Panc1 (cell line): ENCODE results near the gene HTRA2. TPM values are rescaled to one million over a fixed set of nuclear protein-coding genes. Genes with fewer than 3 reads are reported as not detected.

Experiments
- ATAC-seq: fragments of 200-7000 bp; cut with Tn5 transposase; 2 replicates; pipeline ENCODE4 v1.9.1; 2020; ENCODE audit warnings: mild to moderate bottlenecking, moderate library complexity
- BruUV-seq: library from RNA; stranded (reverse); fragments of 400-500 nt; replicated peaks from 2 replicates; lab custom pipeline; 2021; lab: Mats Ljungman, UMichigan
- CTCF ChIA-PET: fragments of 300-600 bp; sonication (Branson Sonifier 250); formaldehyde crosslinking; loops from one replicate; lab custom pipeline; 2022; ENCODE audit warnings: antibody characterized with exemption; lab: Charles Lee
- POLR2A ChIA-PET: fragments of 300-600 bp; sonication (Branson Sonifier 250); formaldehyde crosslinking; loops from one replicate; lab custom pipeline; 2022; ENCODE audit warnings: antibody characterized with exemption; lab: Charles Lee
- DNase-seq: peaks from one replicate; pipeline ENCODE4 v3.0.0-alpha.2; 2010; ENCODE audit warnings: low read depth, low spot score
- H3K27ac ChIP-seq: 2 replicates; pipeline ENCODE4 v1.5.1; 2011; ENCODE audit warnings: mild to moderate bottlenecking, low read length, inconsistent platforms
- H3K27me3 ChIP-seq: fragments of 200-500 bp; sonication (Bioruptor generic); 2 replicates; pipeline ENCODE4 v1.6.0; 2014; ENCODE audit warnings: low read length, inconsistent platforms; ENCODE audit not compliant: control insufficient read depth, insufficient read depth
- H3K36me3 ChIP-seq: fragments of 200-500 bp; sonication (Bioruptor generic); 2 replicates; pipeline ENCODE4 v1.5.1; 2014; ENCODE audit warnings: inconsistent platforms, mild to moderate bottlenecking, low read length, moderate library complexity; ENCODE audit not compliant: control insufficient read depth, insufficient read depth
- H3K4me1 ChIP-seq: 2 replicates; pipeline ENCODE4 v1.5.1; 2011; ENCODE audit warnings: inconsistent platforms, mild to moderate bottlenecking, low read length, moderate library complexity; ENCODE audit not compliant: control insufficient read depth, insufficient read depth
- H3K4me3 ChIP-seq, 2 experiments: 2 replicates each; pipeline ENCODE4 v1.5.1; 2011 to 2012; ENCODE audit warnings: low read depth in 2 of 2, low read length in 2 of 2, mild to moderate bottlenecking in 2 of 2, inconsistent platforms in 1 of 2, moderate library complexity in 1 of 2
- H3K9me3 ChIP-seq: fragments of 200-500 bp; sonication (Bioruptor generic); 2 replicates; pipeline ENCODE4 v1.5.1; 2014; ENCODE audit warnings: low read depth, mild to moderate bottlenecking, inconsistent platforms, low read length, moderate library complexity; ENCODE audit not compliant: control insufficient read depth, insufficient read depth
- POLR2AphosphoS5 ChIP-seq: IDR thresholded peaks from 2 replicates; pipeline ENCODE4 v1.6.1; 2012; ENCODE audit warnings: mild to moderate bottlenecking, low read depth, low read length, moderate library complexity
- SIN3A ChIP-seq: IDR thresholded peaks from 2 replicates; pipeline ENCODE4 v1.6.1; 2012; ENCODE audit warnings: low read depth, mild to moderate bottlenecking, low read length, moderate library complexity, borderline replicate concordance; ENCODE audit not compliant: insufficient read depth
- TCF7L2 ChIP-seq: IDR thresholded peaks from 2 replicates; pipeline ENCODE4 v1.6.1; 2011; ENCODE audit warnings: mild to moderate bottlenecking, low read depth, low read length, inconsistent platforms
- in situ Hi-C: cut with HindIII; loops from 2 replicates; pipeline ENCODE4 v1.10.0; 2016; ENCODE audit warnings: low sequenced_read_pairs, low pct_unique_long_range_greater_than_20kb
- intact Hi-C: fragments of 100-400 bp; cut with micrococcal nuclease; formaldehyde crosslinking; loops from one replicate; pipeline ENCODE4 v1.10.0; 2022; ENCODE audit not compliant: unreplicated experiment
- total RNA-seq: library from RNA; stranded (reverse); gene quantifications from one replicate; pipeline ENCODE4 v1.2.1, GENCODE V29; 2021; ENCODE audit not compliant: unreplicated experiment
- TF ChIP-seq, protein P1 (sequence below): fragments of 450-650 bp; IDR thresholded peaks from 2 replicates; pipeline ENCODE4 v1.5.1; 2017; ENCODE audit warnings: mild to moderate bottlenecking
- TF ChIP-seq, protein P2 (sequence below), 2 experiments: IDR thresholded peaks; 2 replicates each; pipeline ENCODE4 v1.6.1; 2011 to 2012; ENCODE audit warnings: low read depth in 2 of 2, control low read depth in 1 of 2, low read length in 1 of 2, mild to moderate bottlenecking in 1 of 2, moderate library complexity in 1 of 2; ENCODE audit not compliant: insufficient read depth in 1 of 2

Gene HTRA2
- total RNA-seq, 1 experiment from 2014 or later: 21.2 TPM

DNA sequence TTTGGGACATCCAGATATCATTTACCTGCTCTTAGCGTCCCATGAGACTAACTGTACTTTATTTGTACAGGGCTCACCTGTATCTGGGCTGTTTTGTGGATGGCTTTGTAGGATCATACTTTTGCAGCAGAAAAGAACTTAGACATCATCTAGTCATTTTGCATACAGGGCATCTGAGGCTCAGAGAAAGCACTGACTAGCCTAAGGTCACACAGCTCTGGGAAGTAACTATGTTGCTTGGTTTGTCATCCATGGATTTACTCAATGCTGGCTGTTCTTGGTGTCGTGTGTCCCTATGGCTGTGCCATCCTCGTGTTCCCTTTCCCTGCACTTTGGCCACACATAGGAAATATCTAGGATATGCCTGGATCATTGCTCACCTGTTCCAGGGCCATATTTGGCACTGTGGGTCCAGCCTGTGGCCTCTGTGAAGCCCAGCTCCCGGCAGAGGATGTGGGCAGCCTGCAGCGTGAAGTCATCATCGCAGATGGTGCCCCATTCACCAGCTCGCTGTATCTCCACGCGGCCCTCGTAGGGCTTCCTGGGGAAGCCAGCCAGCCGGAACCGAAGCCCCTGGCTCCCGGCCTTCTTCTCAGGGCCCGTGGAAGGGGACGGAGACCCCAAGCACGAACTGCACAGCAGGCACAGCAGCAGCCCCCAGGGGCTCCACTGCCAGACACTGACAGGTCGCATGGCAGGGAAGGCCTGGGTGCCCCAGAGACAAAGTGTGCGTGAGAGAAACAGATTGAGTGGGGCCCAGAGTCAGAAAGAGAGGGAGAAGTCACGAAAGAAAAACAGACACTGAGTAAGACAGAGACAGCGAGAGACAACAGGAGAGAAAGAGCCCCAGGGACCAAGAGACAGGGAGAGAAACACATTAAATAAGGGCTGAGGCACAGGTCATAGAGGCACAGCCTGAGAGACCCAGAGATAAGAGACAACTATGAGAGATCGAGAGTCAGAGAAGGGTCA lies 22.5 kb downstream of the HTRA2 start:
- CTCF ChIA-PET: no interaction called here
- DNase-seq (no peak), ATAC-seq (no peak)
- Histone ChIP-seq H3K4me1 (peaks cover 23% of the 10 kb centered on the region), H3K27me3 (no peaks in the 10 kb centered on the region; the same call in 1 of the 2 replicates), H3K36me3 (no peaks in the 10 kb centered on the region), H3K4me3 (no peak overlapping the region), H3K9me3 (no peaks in the 10 kb centered on the region), H3K27ac (no peak overlapping the region)
- POLR2A ChIA-PET: interaction anchor here (0.6 kb wide), 1 partner anchor 650 kb away, joined by 4 read pairs; no protein-coding TSS in a partner anchor
- no TSS peak for BruUV-seq
- in situ Hi-C loops: no loop called here
- TF ChIP-seq SIN3A (no peak), POLR2AphosphoS5 (no peak)
- TF ChIP-seq, protein P1, sequence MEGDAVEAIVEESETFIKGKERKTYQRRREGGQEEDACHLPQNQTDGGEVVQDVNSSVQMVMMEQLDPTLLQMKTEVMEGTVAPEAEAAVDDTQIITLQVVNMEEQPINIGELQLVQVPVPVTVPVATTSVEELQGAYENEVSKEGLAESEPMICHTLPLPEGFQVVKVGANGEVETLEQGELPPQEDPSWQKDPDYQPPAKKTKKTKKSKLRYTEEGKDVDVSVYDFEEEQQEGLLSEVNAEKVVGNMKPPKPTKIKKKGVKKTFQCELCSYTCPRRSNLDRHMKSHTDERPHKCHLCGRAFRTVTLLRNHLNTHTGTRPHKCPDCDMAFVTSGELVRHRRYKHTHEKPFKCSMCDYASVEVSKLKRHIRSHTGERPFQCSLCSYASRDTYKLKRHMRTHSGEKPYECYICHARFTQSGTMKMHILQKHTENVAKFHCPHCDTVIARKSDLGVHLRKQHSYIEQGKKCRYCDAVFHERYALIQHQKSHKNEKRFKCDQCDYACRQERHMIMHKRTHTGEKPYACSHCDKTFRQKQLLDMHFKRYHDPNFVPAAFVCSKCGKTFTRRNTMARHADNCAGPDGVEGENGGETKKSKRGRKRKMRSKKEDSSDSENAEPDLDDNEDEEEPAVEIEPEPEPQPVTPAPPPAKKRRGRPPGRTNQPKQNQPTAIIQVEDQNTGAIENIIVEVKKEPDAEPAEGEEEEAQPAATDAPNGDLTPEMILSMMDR: no peak
- TF ChIP-seq, protein P2, sequence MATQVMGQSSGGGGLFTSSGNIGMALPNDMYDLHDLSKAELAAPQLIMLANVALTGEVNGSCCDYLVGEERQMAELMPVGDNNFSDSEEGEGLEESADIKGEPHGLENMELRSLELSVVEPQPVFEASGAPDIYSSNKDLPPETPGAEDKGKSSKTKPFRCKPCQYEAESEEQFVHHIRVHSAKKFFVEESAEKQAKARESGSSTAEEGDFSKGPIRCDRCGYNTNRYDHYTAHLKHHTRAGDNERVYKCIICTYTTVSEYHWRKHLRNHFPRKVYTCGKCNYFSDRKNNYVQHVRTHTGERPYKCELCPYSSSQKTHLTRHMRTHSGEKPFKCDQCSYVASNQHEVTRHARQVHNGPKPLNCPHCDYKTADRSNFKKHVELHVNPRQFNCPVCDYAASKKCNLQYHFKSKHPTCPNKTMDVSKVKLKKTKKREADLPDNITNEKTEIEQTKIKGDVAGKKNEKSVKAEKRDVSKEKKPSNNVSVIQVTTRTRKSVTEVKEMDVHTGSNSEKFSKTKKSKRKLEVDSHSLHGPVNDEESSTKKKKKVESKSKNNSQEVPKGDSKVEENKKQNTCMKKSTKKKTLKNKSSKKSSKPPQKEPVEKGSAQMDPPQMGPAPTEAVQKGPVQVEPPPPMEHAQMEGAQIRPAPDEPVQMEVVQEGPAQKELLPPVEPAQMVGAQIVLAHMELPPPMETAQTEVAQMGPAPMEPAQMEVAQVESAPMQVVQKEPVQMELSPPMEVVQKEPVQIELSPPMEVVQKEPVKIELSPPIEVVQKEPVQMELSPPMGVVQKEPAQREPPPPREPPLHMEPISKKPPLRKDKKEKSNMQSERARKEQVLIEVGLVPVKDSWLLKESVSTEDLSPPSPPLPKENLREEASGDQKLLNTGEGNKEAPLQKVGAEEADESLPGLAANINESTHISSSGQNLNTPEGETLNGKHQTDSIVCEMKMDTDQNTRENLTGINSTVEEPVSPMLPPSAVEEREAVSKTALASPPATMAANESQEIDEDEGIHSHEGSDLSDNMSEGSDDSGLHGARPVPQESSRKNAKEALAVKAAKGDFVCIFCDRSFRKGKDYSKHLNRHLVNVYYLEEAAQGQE (IDR thresholded peaks at IDR 0.05; ENCODE audit: insufficient read depth in 1 of 2, low read depth in 2 of 2, low read length in 1 of 2): no peak
- intact Hi-C loops: no loop called here

DNA sequence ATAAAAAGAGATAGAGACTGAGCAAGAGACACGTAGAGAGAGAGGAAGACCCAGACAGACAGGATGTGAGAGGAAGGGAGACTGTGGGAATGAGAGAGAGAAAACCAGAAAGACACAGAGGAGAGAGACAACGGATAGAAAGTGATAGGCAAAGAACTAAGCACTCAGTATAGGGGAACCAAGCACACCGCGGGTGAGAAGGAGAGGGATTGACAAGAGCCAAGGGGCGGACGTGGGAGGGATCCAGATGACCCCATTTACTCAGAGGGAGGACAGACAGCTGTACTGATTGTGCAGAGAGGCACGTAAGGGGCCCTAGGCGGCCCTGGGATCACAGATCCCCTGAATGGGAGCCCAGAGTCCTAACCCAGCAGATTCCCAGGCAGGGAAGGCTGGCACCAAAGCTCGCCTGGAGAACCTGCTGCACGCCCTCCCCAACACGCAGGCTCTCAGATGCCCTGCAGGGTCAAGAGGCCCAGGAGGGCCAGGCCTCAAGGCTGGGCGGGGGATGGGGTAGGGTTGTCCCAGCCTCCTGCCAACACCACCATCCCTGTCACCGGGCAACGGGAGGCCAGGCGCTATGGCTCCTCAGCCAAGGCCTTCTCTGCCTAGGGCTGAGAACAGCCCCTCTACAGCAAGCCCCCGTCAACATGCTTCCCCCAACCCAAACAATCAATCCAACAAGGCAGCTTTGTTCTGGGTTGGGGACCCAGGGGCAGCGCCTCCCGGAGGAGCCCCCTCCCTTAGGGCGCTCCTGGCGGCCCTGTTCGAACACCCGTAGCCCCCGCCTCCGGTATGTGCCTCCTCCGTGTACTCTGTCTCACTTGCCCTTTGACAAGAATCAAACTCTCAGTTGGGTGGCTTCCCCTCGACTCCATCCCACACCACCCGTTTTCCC lies 23.4 kb downstream of the HTRA2 start:
- TF ChIP-seq, protein P1: no peak
- no peak for TF ChIP-seq SIN3A
- TF ChIP-seq, protein P2 (IDR thresholded peaks at IDR 0.05; ENCODE audit: insufficient read depth in 1 of 2, low read depth in 2 of 2, low read length in 1 of 2): no peak
- TF ChIP-seq TCF7L2: no peak
- TF ChIP-seq POLR2AphosphoS5: no peak
- H3K27me3 ChIP-seq: no peaks in the 10 kb centered on the region; the same call in 1 of the 2 replicates
- no peaks in the 10 kb centered on the region for H3K36me3 ChIP-seq
- intact Hi-C loops: no loop called here
- no peaks in the 10 kb centered on the region for H3K9me3 ChIP-seq
- BruUV-seq: no TSS peak
- DNase-seq: no peak
- H3K4me3 ChIP-seq: peak overlapping the region; percentile 61 to 83
- CTCF ChIA-PET: interaction anchor here (0.6 to 1.1 kb wide), 2 partner anchors 19 to 361 kb away, joined by 6 to 14 read pairs; no protein-coding TSS in a partner anchor
- no peak for ATAC-seq
- no peak overlapping the region for H3K27ac ChIP-seq
- H3K4me1 ChIP-seq: peaks cover 20% of the 10 kb centered on the region
- in situ Hi-C loops: no loop called here
- POLR2A ChIA-PET: no interaction called here
